Measurements from ENCODE around the gene LY86. TPM values are rescaled to one million over a fixed set of nuclear protein-coding genes. Genes with fewer than 3 reads are reported as not detected.
A peak's percentile ranks its signal among the peaks of the same experiment; 100 is the strongest.

The LY86 gene
- total RNA-seq, 4 donors from 2014 or later = 0.88 to 2.1 (median 1.6) TPM; not detected in 1

- intact Hi-C loops (cut with DNase I; ENCODE audit: low total_unique reads) = no loop called here
- no peak for DNase-seq (ENCODE audit: low spot score in 2 of 2)
- no peak overlapping the region for H3K4me3 ChIP-seq (ENCODE audit: low read depth, poor library complexity, severe bottlenecking)
- TF ChIP-seq POLR2A (IDR thresholded peaks at IDR 0.05) (no peak), CTCF (IDR thresholded peaks at IDR 0.05) (no peak)
- 76 to 80% methylated on average over 8 of the region's 8 CpGs for WGBS, 2 donors
Observed at GRCh38 chr6:6588924-6589709, 597 bp downstream of the LY86 start.

DNA sequence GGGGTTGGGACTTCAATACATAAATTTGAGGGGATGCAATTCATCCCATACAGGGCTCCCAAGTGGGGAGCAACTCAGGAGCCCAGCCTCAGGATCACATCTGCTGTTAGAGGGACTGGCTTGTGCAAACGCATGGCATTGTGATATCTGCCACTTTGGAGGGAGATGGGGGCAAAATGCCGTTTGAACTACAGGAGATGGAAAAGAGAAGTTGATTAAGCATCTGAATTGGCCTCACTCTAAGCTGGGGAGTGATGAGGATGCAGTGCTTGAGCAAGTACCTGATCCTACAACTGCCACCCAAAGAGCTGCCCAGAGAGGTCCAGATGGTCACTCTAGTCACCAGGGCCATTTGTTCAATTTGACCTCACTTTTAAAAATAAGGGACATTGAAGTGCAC is 2.0 kb downstream of the LY86 start:
- DNase-seq (ENCODE audit: low spot score in 2 of 2) = no peak
- WGBS, 2 donors = 79 to 86% methylated on average over 2 of the region's 2 CpGs
- H3K4me3 ChIP-seq (ENCODE audit: low read depth, poor library complexity, severe bottlenecking) = no peak overlapping the region
- no peak for TF ChIP-seq POLR2A (IDR thresholded peaks at IDR 0.05)
- no peak for TF ChIP-seq CTCF (IDR thresholded peaks at IDR 0.05)
- intact Hi-C loops (cut with DNase I; ENCODE audit: low total_unique reads) = no loop called here

DNA sequence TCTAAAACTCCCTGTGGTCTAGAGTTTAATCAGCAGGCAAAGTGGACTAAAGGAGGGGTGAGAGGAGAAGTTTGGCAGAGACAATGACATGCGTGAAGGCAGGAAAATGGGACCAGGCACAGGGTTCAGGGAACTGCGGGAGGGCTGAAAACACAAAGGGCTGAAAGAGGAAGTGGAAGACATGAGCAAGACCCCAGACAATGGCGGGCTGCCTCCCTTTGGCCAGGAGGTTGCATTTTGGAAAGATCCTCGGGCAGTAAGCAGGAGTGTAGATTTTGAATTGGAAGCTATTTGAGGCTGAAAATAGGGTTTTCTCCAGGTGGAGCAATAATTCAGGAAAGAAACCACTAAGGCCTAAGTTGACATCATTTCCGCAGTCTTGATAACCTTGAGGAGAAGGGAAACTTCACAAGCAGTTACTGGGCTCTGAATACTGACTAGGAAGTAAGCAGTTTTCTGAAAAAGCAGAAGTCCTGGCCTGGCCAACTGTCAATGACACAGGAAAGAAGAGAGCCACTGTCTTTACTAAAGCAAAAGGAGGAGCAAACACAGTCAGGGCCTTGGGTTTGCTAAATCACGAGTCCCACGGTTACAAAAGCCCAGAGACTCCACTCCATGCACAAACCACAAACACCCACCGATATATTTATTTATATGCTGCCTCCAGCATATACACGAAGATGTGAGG is 3.4 kb downstream of the LY86 start:
- TF ChIP-seq CTCF (IDR thresholded peaks at IDR 0.05) = no peak
- no peak for TF ChIP-seq POLR2A (IDR thresholded peaks at IDR 0.05)
- H3K4me3 ChIP-seq (ENCODE audit: low read depth, poor library complexity, severe bottlenecking) = no peak overlapping the region
- DNase-seq (ENCODE audit: low spot score in 2 of 2) = peak in 1 of 2 donors; percentile 60
- intact Hi-C loops (cut with DNase I; ENCODE audit: low total_unique reads) = no loop called here
- WGBS, 2 donors = 76% methylated on average over 9 of the region's 9 CpGs

GRCh38 chr6:6592826-6593475 is 4.4 kb downstream of the LY86 start:
- TF ChIP-seq POLR2A (IDR thresholded peaks at IDR 0.05) (no peak), CTCF (IDR thresholded peaks at IDR 0.05) (no peak)
- 61 to 72% methylated on average over 1 of the region's 1 CpG for WGBS, 2 donors
- no peak for DNase-seq (ENCODE audit: low spot score in 2 of 2)
- H3K4me3 ChIP-seq (ENCODE audit: low read depth, poor library complexity, severe bottlenecking) = no peak overlapping the region
- intact Hi-C loops (cut with DNase I; ENCODE audit: low total_unique reads) = no loop called here

- intact Hi-C loops (cut with DNase I; ENCODE audit: low total_unique reads) = no loop called here
- H3K4me3 ChIP-seq (ENCODE audit: low read depth, poor library complexity, severe bottlenecking) = no peak overlapping the region
- no peak for DNase-seq (ENCODE audit: low spot score in 2 of 2)
- no peak for TF ChIP-seq POLR2A (IDR thresholded peaks at IDR 0.05)
- no peak for TF ChIP-seq CTCF (IDR thresholded peaks at IDR 0.05)
- 64 to 72% methylated on average over 5 of the region's 5 CpGs for WGBS, 2 donors
Observed at GRCh38 chr6:6593867-6594468, 5.4 kb downstream of the LY86 start.
